Measurements from ENCODE around the gene DPP7. TPM values are rescaled to one million over a fixed set of nuclear protein-coding genes. Genes with fewer than 3 reads are reported as not detected.

The DPP7 gene
- total and polyA plus RNA-seq, 2 of the 4 experiments (the other 2 are of a cell fraction), result 14.9 to 76.4 TPM

GRCh38 chr9:137148242-137148641 lies 33.7 kb upstream of the DPP7 start:
- Histone ChIP-seq H3K4me1 (ENCODE audit: control insufficient read depth, insufficient read depth, low read length) (no peaks in the 10 kb centered on the region), H3K18ac (ENCODE audit: low read depth, low read length) (no peak overlapping the region), H3K27me3 (ENCODE audit: control insufficient read depth, insufficient read depth, low read length) (peaks cover 13% of the 10 kb centered on the region), H3K36me3 (ENCODE audit: control insufficient read depth, insufficient read depth, low read length) (no peaks in the 10 kb centered on the region), H4K20me1 (ENCODE audit: insufficient read depth, low read length) (no peaks in the 10 kb centered on the region), H2BK15ac (ENCODE audit: low read depth, low read length) (no peak overlapping the region), H2BK120ac (ENCODE audit: low read depth, low read length) (no peak overlapping the region), H3K9me3 (ENCODE audit: control insufficient read depth, insufficient read depth, low read length) (no peaks in the 10 kb centered on the region), H2BK20ac (ENCODE audit: low read depth, low read length) (no peak overlapping the region), H4K8ac (ENCODE audit: low read depth in 2 of 2, low read length in 2 of 2) (no peak overlapping the region), H3K27ac (ENCODE audit: insufficient read depth, low read length) (no peak overlapping the region), H3K4ac (ENCODE audit: low read depth, low read length) (no peak overlapping the region), H3K79me1 (ENCODE audit: low read depth in 1 of 2, low read length in 2 of 2) (no peaks in the 10 kb centered on the region), H3K4me3 (ENCODE audit: insufficient read depth, low read depth, low read length) (no peak overlapping the region), H2AK5ac (ENCODE audit: low read depth, low read length) (no peak overlapping the region), H3K23ac (ENCODE audit: low read depth, low read length) (no peak overlapping the region), H3K4me2 (ENCODE audit: low read depth, low read length) (no peak overlapping the region), H3K9ac (ENCODE audit: low read depth, low read length) (no peak overlapping the region), H2AK9ac (replicated peaks; ENCODE audit: low read depth, low read length, poor library complexity) (no peak overlapping the region), H2AFZ (replicated peaks; ENCODE audit: low read length, poor library complexity) (no peak overlapping the region), H3K14ac (replicated peaks; ENCODE audit: low read depth, low read length) (no peak overlapping the region), H4K91ac (ENCODE audit: insufficient read depth, low read depth, low read length) (no peak overlapping the region), H2BK5ac (ENCODE audit: low read depth, low read length, poor library complexity, severe bottlenecking) (no peak overlapping the region), H3K56ac (ENCODE audit: extremely low read depth, insufficient read depth, low read length) (no peak overlapping the region), H4K5ac (ENCODE audit: low read depth, low read length) (no peak overlapping the region), H3K9me1 (ENCODE audit: insufficient read depth, low read length) (peaks cover 9% of the 10 kb centered on the region; the same call in 1 of the 2 replicates)
- WGBS, 2 experiments (ENCODE audit: extremely low coverage in 2 of 2, insufficient read length in 1 of 2), result 66% methylated on average over 21 of the region's 27 CpGs; no CpG with 5 or more reads in 1 of the 2 experiments
- BruUV-seq (replicated peaks), result no TSS peak
- dilution Hi-C loops (cut with HindIII; ENCODE audit: low sequenced_read_pairs, unreplicated experiment), result no loop called here
- ATAC-seq (ENCODE audit: low read depth) (no peak), DNase-seq (no peak)
- in situ Hi-C loops (cut with MboI; ENCODE audit: low sequenced_read_pairs), result no loop called here
- CTCF ChIA-PET, result no interaction called here
- no peak for TF ChIP-seq MAFK (IDR thresholded peaks at IDR 0.05; ENCODE audit: low read depth, low read length)
- no peak for TF ChIP-seq NFE2L2 (IDR thresholded peaks at IDR 0.05; ENCODE audit: low read depth, low read length)
- no peak for TF ChIP-seq USF2 (IDR thresholded peaks at IDR 0.05; ENCODE audit: low read depth, low read length)
- TF ChIP-seq RFX5 (IDR thresholded peaks at IDR 0.05; ENCODE audit: low read depth, low read length), result no peak
- TF ChIP-seq CEBPB (IDR thresholded peaks at IDR 0.05; ENCODE audit: low read depth, low read length), result no peak
- POLR2A ChIA-PET (ENCODE audit: unreplicated experiment), result no interaction called here
- intact Hi-C loops (cut with micrococcal nuclease), result no loop called here

Measured in IMR-90 (cell line).